Measurements from ENCODE around the gene NIPA2.

DNA sequence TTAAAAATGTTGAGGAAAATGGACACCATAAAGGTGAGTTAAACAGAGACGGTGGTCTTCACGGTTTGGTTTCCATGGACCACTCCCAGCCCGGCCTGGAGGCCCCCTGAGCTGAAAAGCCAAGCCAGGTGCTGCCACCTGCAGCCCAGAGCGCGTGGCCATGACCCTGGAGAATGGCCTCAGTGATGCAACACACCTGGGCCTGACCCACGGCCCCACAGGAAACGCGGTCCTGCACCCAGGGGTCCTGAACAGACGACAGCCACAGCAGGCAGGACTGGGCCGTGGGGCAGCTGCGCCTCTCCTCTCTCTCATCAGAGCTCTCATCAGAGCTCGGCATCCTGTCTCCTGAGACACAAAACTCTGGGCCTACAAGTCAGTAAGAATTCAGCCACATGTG is 64.1 kb downstream of the NIPA2 start:
- TF ChIP-seq, protein P1, sequence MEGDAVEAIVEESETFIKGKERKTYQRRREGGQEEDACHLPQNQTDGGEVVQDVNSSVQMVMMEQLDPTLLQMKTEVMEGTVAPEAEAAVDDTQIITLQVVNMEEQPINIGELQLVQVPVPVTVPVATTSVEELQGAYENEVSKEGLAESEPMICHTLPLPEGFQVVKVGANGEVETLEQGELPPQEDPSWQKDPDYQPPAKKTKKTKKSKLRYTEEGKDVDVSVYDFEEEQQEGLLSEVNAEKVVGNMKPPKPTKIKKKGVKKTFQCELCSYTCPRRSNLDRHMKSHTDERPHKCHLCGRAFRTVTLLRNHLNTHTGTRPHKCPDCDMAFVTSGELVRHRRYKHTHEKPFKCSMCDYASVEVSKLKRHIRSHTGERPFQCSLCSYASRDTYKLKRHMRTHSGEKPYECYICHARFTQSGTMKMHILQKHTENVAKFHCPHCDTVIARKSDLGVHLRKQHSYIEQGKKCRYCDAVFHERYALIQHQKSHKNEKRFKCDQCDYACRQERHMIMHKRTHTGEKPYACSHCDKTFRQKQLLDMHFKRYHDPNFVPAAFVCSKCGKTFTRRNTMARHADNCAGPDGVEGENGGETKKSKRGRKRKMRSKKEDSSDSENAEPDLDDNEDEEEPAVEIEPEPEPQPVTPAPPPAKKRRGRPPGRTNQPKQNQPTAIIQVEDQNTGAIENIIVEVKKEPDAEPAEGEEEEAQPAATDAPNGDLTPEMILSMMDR (IDR thresholded peaks at IDR 0.05; ENCODE audit: low read depth, low read length, missing input control): no peak
- TF ChIP-seq RXRA (IDR thresholded peaks at IDR 0.05): no peak
- TF ChIP-seq YY1 (IDR thresholded peaks at IDR 0.05): no peak
- TF ChIP-seq ATF3 (IDR thresholded peaks at IDR 0.05): no peak
- no peak for TF ChIP-seq REST (IDR thresholded peaks at IDR 0.05)
